NCI-H128 (cell line): ENCODE measurements around the gene FGFR3.
"Not testable (repeated sequence)": the region's sequence is repeated elsewhere in the genome, so short reads cannot be mapped to it uniquely, and the experiment has no call there.

Source experiments
- DNase-seq: peaks from one replicate; lab custom pipeline; 2025; ENCODE audit not compliant: unreplicated experiment; lab: John Stamatoyannopoulos, UW

FGFR3 gene

GRCh38 chr4:1836650-1837049 is 43.6 kb downstream of the FGFR3 start:
- no peak for DNase-seq

GRCh38 chr4:1837069-1837468 is 44.0 kb downstream of the FGFR3 start:
- no peak for DNase-seq

DNA sequence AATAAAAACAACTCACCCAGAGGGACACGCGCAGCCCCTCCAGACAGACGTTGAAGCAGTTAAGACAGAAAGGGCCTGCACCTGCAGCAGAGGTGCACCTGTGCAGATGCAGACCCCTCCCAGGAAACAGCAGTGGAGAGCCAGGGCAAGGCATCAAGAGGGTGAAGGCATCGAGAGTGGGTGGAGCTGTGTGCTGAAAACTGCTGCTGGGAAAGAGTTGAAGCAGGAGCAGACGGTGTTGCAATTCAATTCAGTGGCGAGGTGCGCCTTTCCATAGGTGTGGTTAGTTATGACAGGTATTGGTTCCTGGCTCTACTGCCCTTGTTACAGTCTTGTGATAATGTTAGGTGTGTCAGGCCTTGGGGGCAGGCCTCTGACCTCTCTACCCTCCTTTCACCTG is 46.2 kb downstream of the FGFR3 start:
- DNase-seq, result no peak

DNA sequence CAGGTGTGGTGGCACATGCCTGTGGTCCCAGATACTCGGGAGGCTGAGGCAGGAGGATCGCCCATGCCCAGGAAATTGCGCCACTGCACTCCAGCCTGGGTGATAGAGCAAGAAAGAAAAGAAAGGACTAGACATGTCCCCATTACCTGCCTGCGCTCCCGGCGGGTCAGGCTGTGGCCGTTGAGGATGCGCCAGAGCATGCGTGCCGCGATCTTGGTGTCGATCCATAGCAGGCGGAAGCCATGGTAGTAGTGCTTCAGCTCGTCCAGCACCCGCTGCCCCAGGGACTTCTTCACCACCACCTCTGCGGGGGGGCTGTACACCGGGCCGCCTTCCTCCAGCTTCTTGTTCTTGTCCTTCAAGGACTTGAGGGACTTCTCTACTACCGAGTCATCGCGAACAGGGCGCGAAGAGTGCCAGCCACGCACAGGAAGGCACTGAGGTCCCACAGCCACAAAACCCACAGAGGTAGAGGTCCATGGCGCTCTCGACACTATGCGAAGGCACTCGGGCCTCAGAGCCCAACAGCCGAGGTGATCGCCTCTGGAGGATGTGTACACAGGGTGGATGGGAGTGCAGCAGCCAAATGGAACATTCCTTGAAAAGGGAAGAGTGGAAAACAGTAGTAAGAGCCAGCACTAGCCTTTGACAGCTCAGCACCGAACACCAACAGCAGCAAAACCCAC is 48.3 kb downstream of the FGFR3 start:
- DNase-seq, result no peak

DNA sequence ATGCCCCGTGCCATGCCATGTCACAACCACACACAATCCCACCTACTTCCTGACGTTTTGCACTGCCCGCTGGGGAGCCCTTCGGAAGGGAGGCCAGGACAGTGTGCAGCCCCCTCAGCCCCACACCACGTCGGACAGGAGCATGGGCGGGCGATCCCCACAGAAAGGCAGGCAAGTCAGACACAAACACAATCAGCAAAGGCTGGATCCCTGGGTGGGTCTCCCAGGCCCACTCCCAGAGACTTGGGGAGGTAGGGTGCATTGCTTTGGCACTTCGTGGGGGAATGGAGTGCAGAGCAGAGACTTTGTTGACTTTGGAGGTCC is 48.8 kb downstream of the FGFR3 start:
- no peak for DNase-seq

GRCh38 chr4:1842339-1842895 is 49.3 kb downstream of the FGFR3 start:
- no peak for DNase-seq

- DNase-seq, result no peak
Observed at GRCh38 chr4:1842993-1843448, 49.9 kb downstream of the FGFR3 start.

DNA sequence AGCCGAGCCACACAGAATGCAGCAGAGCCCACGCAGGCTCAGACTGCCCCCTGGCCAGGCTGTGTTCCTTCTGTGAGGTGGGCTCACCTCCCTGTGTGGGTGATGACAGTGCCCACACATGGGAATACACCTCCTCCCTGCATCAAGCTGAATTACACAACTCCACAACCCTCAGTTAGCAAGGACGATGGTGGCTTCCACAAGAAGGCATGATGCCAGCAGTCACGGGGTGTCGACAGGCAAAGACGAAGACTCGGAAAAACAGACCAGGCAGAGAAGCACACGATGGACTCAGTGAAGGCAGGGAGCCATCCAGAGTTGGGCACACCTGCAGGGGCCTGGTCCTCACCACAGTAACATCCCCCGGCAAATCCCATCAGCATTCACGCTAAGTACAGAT is 50.8 kb downstream of the FGFR3 start:
- DNase-seq, result no peak

GRCh38 chr4:1844618-1845017 is 51.5 kb downstream of the FGFR3 start:
- not testable (repeated sequence) for DNase-seq

DNA sequence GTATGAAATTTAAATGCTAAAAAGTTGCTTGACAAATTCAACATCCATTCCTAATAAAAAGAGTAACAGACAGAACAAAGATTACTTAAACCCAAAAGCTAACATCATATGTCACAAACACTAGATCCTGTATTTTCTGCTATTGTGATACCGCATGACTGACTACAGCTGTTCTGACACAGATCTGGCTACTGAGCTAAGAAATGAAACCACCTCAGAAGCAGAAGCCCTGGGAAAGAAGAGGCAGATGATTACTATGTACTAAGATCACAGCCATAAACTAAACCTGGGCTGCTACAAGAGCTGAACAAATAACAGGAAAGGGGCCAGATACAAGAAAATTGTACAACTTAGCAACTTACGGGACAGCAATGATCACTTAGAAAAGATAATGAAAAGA is 53.5 kb downstream of the FGFR3 start:
- no peak for DNase-seq

DNA sequence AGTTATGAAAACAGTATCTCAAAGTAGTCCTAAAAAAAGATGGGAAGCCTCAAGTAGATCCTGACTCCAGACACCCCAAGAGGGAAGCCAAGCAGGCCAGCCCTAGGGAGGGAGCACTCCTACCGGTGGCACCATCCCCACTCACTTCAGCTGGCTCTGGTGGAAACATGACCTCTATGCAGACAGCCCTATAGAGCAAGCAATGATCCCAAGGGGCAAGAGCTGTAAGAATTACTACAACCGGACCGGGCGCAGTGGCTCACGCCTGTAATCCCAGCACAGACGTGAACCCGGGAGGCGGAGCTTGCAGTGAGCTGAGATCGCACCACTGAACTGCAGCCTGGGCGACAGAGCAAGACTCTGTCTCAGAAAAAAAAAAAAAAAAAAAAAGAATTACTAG is 57.2 kb downstream of the FGFR3 start:
- no peak for DNase-seq

DNA sequence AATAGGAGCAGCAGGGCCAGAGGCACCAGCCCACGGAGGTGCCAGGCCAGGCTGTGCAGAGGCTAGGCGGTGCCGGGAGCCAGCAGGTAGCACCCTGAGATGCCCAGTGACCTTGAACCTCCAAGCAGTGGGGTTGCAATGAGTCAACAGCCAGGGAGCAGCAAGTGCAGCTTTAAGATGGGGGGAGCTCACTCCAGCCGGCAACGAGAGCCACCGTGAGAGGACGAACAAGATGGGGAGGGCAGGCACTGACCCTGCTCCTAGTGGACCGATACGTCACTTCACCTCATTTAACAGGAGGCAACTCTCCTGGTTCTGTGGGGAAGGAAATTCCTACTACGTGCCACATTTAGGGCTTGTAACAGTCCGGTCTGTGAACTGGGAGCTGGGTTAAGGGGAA is 58.1 kb downstream of the FGFR3 start:
- DNase-seq, result no peak

- DNase-seq, result no peak
Observed at GRCh38 chr4:1851575-1852410, 58.7 kb downstream of the FGFR3 start.

GRCh38 chr4:1852904-1853623 is 60.0 kb downstream of the FGFR3 start:
- no peak for DNase-seq

DNA sequence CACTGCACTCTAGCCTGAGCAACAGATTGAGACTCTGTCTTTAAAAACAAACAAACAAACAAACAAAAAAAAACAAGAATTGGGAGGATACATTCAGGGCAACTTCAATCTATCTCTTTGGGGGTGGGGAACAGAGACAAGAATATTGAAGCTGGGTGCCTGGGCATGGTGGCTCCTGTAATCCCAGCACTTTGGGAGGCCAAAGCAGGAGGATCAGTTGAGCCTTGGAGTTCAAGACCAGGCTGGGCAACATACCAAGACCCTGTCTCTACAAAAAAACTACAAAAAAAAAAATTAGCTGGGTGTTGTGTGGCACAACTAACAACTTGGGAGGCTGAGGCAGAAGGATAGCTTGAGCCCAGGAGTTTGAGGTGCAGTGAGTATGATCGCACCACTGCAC is 61.7 kb downstream of the FGFR3 start:
- no peak for DNase-seq

DNA sequence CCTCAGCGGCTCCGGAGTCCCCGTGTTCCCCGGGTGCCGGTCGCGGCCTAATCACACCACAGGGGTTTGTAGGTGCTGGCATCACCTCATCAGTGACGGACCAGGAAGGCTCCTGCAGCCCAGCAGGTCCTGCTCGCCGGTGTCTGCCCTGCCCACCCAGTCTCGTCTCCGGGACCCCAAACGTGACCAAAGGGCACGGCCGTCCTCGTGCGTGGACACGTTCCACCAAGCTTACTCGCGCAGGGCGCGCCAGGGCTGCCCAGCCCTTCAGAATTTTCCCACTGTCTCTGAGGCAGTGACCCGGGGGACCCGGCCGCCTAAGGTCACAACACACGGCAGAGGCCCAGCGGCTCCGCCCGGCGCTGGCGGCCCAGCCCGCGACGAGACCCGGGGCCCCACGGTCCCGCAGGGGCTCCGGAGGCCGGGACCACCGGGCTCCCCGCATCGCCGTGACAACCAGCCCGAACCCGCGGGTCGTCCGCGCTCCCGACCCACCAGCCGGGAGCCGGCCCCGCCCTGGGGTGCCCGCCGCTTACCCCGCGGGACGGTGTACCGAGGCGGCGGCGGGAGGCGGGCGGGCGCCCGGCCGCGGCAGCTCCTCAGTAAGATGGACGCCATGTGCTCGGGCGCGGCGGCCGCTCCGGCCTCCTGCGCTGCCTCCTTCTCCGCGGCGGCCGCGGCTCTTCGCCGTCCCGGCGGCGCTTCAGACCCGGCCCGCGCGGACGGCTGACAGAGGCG is 62.4 kb downstream of the FGFR3 start:
- no peak for DNase-seq

DNA sequence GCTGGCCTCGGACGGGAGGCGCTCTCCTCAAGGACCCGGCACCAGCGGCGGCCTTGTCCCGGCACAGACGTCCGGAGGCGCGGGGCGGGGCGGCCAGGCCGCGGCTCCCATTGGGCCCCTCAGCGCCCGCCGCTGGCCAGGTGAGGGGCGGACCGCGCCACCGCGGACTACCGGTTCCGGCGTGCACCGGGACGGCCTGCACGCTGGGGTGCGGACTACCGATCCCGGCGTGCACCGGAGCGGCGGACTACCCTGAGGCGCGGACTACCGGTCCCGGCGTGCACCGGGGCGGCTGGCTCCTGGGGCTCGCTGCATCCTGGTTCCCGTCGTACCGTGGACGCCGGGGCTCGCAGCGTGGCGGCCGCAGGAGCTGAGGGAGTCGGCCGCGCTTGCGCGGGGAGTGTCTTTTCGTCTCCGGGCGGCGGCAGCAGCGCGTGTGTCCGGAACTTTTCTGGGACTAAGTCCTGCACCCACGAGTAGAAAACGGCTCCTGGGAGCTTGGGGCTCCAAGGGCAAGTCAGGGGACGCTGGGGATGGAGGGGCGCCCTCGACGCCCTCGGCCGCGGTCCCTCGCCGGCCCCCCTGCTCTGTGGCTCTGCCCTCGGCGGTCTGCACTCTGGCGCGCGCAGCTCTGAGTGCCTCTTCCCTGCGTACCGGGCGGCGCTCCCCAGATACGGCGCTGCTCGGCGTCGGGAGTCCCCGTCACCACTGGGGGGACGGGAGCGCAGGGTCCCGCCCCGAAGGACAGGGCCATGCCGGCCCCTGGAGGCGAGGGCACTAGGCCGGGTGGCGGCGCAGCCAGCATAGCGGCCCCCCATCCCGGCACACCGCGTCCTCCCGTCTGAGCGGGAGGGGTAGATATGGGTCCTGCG is 63.2 kb downstream of the FGFR3 start, which contains the start of gene LETM1:
Gene LETM1 (minus strand): TSS at position 86 of the 872 bp plus-strand sequence. CDS start 206 bp downstream, outside the sequence.
- peak; percentile 73 for DNase-seq

DNA sequence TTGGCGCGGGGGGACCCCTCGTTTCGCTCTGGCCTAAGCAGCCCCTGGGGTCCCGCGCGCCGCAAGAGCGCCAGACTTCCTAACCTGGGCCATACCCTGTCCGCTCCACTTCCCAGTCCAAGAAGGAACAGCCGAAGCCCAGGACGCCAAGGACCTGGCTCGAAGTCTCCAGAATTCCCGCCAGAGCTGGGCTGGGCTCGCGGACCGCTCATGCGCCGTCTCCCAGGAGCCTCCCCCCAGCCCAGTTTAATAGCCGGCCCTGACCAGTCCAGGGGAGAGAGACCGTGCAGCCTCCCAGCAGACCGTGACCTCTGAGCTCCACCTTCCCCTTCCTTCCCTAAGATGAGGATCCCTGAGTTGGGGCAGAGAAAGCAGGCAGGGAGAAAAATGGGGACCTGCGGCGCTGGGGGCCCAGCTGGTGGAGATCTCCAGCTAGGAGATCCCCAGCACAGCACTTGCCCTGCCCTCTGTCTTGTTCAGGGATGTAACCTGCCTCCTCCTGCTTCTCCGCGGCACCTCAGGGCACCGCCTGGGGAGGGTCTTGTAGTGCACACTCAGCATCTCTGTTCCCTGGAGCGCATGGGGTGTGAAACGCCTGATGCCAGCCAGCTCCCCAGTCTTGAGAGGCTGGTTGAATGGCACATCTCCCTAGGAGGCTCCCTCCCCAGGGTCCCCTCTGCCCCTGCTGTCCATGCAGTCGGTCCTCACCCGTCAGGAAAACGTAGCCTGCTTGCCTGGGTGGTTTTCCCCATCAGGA is 64.0 kb downstream of the FGFR3 start:
- no peak for DNase-seq

- no peak for DNase-seq
Observed at GRCh38 chr4:1857931-1858330, 64.8 kb downstream of the FGFR3 start.
